Measurements from ENCODE around the gene TMEM91. TPM values are rescaled to one million over a fixed set of nuclear protein-coding genes. Genes with fewer than 3 reads are reported as not detected.

The TMEM91 gene
- total RNA-seq, 1 donor from 2014 or later: 7.4 TPM

GRCh38 chr19:41398598-41398997 lies 22.3 kb downstream of the TMEM91 start:
- H3K36me3 Mint-ChIP-seq (ENCODE audit: low read depth, unreplicated experiment): peaks cover 4% of the 10 kb centered on the region
- H4K20me1 ChIP-seq (ENCODE audit: insufficient read depth, low read length): peaks cover 7% of the 10 kb centered on the region
- DNase-seq (ENCODE audit: low read depth) (no peak), FAIRE-seq (no peak)
- H3K4me3 Mint-ChIP-seq (ENCODE audit: unreplicated experiment): peak overlapping the region; percentile 96
- peak overlapping the region; percentile 98 for H3K4me3 ChIP-seq (ENCODE audit: insufficient read depth, low read depth, low read length)
- no peaks in the 10 kb centered on the region for H3K9me3 ChIP-seq (ENCODE audit: insufficient read depth, low read depth, low read length)
- peak overlapping the region; percentile 97 for H3K4me2 ChIP-seq (ENCODE audit: low read length)
- no peaks in the 10 kb centered on the region for H3K27me3 Mint-ChIP-seq (ENCODE audit: low read depth, unreplicated experiment)
- no peak overlapping the region for H2AFZ ChIP-seq (ENCODE audit: low read depth, low read length)
- H3K9ac ChIP-seq (ENCODE audit: low read length): peak overlapping the region; percentile 99
- no peaks in the 10 kb centered on the region for H3K36me3 ChIP-seq (ENCODE audit: insufficient read depth, low read length)
- peak overlapping the region; percentile 100 for H3K27ac Mint-ChIP-seq (ENCODE audit: unreplicated experiment)
- no peaks in the 10 kb centered on the region for H3K9me3 Mint-ChIP-seq (ENCODE audit: unreplicated experiment)
- no peaks in the 10 kb centered on the region for H3K27me3 ChIP-seq (ENCODE audit: insufficient read depth, low read length)
- peaks cover 15% of the 10 kb centered on the region for H3K4me1 ChIP-seq (ENCODE audit: insufficient read depth, low read length)
- no peak overlapping the region for H3K27ac ChIP-seq (ENCODE audit: low read depth, low read length)
- peaks cover 19% of the 10 kb centered on the region for H3K79me2 ChIP-seq (ENCODE audit: insufficient read depth, low read length)
- TF ChIP-seq EZH2 (IDR thresholded peaks at IDR 0.05; ENCODE audit: insufficient read depth, low read length) (no peak), CTCF (IDR thresholded peaks at IDR 0.05; ENCODE audit: insufficient read depth, low read depth, low read length) (no peak)
- H3K4me1 Mint-ChIP-seq (ENCODE audit: low read depth, unreplicated experiment): peaks cover 14% of the 10 kb centered on the region

- H3K27ac Mint-ChIP-seq (ENCODE audit: unreplicated experiment): peak overlapping the region; percentile 100
- H3K27ac ChIP-seq (ENCODE audit: low read depth, low read length): no peak overlapping the region
- no peak for FAIRE-seq
- H3K4me1 Mint-ChIP-seq (ENCODE audit: low read depth, unreplicated experiment): peaks cover 14% of the 10 kb centered on the region
- peak overlapping the region; percentile 96 for H3K4me3 Mint-ChIP-seq (ENCODE audit: unreplicated experiment)
- H4K20me1 ChIP-seq (ENCODE audit: insufficient read depth, low read length): peaks cover 7% of the 10 kb centered on the region
- DNase-seq (ENCODE audit: low read depth): no peak
- H2AFZ ChIP-seq (ENCODE audit: low read depth, low read length): no peak overlapping the region
- peaks cover 15% of the 10 kb centered on the region for H3K4me1 ChIP-seq (ENCODE audit: insufficient read depth, low read length)
- peaks cover 4% of the 10 kb centered on the region for H3K36me3 Mint-ChIP-seq (ENCODE audit: low read depth, unreplicated experiment)
- peak overlapping the region; percentile 97 for H3K4me2 ChIP-seq (ENCODE audit: low read length)
- H3K79me2 ChIP-seq (ENCODE audit: insufficient read depth, low read length): peaks cover 19% of the 10 kb centered on the region
- no peak for TF ChIP-seq EZH2 (IDR thresholded peaks at IDR 0.05; ENCODE audit: insufficient read depth, low read length)
- TF ChIP-seq CTCF (IDR thresholded peaks at IDR 0.05; ENCODE audit: insufficient read depth, low read depth, low read length): no peak
- H3K4me3 ChIP-seq (ENCODE audit: insufficient read depth, low read depth, low read length): no peak overlapping the region
- H3K36me3 ChIP-seq (ENCODE audit: insufficient read depth, low read length): no peaks in the 10 kb centered on the region
- no peaks in the 10 kb centered on the region for H3K27me3 ChIP-seq (ENCODE audit: insufficient read depth, low read length)
- peak overlapping the region; percentile 99 for H3K9ac ChIP-seq (ENCODE audit: low read length)
- no peaks in the 10 kb centered on the region for H3K27me3 Mint-ChIP-seq (ENCODE audit: low read depth, unreplicated experiment)
- no peaks in the 10 kb centered on the region for H3K9me3 ChIP-seq (ENCODE audit: insufficient read depth, low read depth, low read length)
- no peaks in the 10 kb centered on the region for H3K9me3 Mint-ChIP-seq (ENCODE audit: unreplicated experiment)
Measured at GRCh38 chr19:41399091-41399490, 22.8 kb downstream of the TMEM91 start.

- no peaks in the 10 kb centered on the region for H3K27me3 Mint-ChIP-seq (ENCODE audit: low read depth, unreplicated experiment)
- no peak overlapping the region for H2AFZ ChIP-seq (ENCODE audit: low read depth, low read length)
- H3K4me1 Mint-ChIP-seq (ENCODE audit: low read depth, unreplicated experiment): peaks cover 14% of the 10 kb centered on the region
- FAIRE-seq (no peak), DNase-seq (ENCODE audit: low read depth) (no peak)
- no peaks in the 10 kb centered on the region for H3K9me3 Mint-ChIP-seq (ENCODE audit: unreplicated experiment)
- no peaks in the 10 kb centered on the region for H3K9me3 ChIP-seq (ENCODE audit: insufficient read depth, low read depth, low read length)
- TF ChIP-seq CTCF (IDR thresholded peaks at IDR 0.05; ENCODE audit: insufficient read depth, low read depth, low read length): no peak
- TF ChIP-seq EZH2 (IDR thresholded peaks at IDR 0.05; ENCODE audit: insufficient read depth, low read length): no peak
- H4K20me1 ChIP-seq (ENCODE audit: insufficient read depth, low read length): peaks cover 7% of the 10 kb centered on the region
- no peak overlapping the region for H3K4me3 ChIP-seq (ENCODE audit: insufficient read depth, low read depth, low read length)
- H3K4me1 ChIP-seq (ENCODE audit: insufficient read depth, low read length): peaks cover 15% of the 10 kb centered on the region
- H3K27me3 ChIP-seq (ENCODE audit: insufficient read depth, low read length): no peaks in the 10 kb centered on the region
- no peak overlapping the region for H3K4me2 ChIP-seq (ENCODE audit: low read length)
- H3K36me3 ChIP-seq (ENCODE audit: insufficient read depth, low read length): no peaks in the 10 kb centered on the region
- peaks cover 19% of the 10 kb centered on the region for H3K79me2 ChIP-seq (ENCODE audit: insufficient read depth, low read length)
- no peak overlapping the region for H3K9ac ChIP-seq (ENCODE audit: low read length)
- H3K27ac Mint-ChIP-seq (ENCODE audit: unreplicated experiment): no peak overlapping the region
- H3K4me3 Mint-ChIP-seq (ENCODE audit: unreplicated experiment): peak overlapping the region; percentile 96
- no peak overlapping the region for H3K27ac ChIP-seq (ENCODE audit: low read depth, low read length)
- peaks cover 4% of the 10 kb centered on the region for H3K36me3 Mint-ChIP-seq (ENCODE audit: low read depth, unreplicated experiment)
Measured at GRCh38 chr19:41399525-41399924, 23.2 kb downstream of the TMEM91 start.
